ENCODE results near the gene OXT. TPM values are rescaled to one million over a fixed set of nuclear protein-coding genes. Genes with fewer than 3 reads are reported as not detected.
"Not testable (repeated sequence)": the region's sequence is repeated elsewhere in the genome, so short reads cannot be mapped to it uniquely, and the experiment has no call there.

Gene OXT
- total RNA-seq, 1 donor from 2014 or later = not detected

- CTCF ChIA-PET = interaction anchor here (0.5 kb wide), 1 partner anchor 625 kb away, joined by 3 read pairs; no protein-coding TSS in a partner anchor
- intact Hi-C loops (cut with micrococcal nuclease) = loop anchor here (1.0 kb wide), 1 partner anchor 46 kb away; no protein-coding TSS in a partner anchor
- POLR2A ChIA-PET = no interaction called here
- DNase-seq (no peak), ATAC-seq (ENCODE audit: low read depth) (peak; percentile 18)
- peaks cover 52% of the 10 kb centered on the region for H3K4me1 Mint-ChIP-seq
- H3K27me3 Mint-ChIP-seq = peaks cover 4% of the 10 kb centered on the region
- H3K9me3 Mint-ChIP-seq = no peaks in the 10 kb centered on the region
- no peaks in the 10 kb centered on the region for H3K36me3 Mint-ChIP-seq (ENCODE audit: low read depth)
- no peak for TF ChIP-seq CTCF (IDR thresholded peaks at IDR 0.05)
- no peak overlapping the region for H3K4me3 Mint-ChIP-seq
- H3K27ac Mint-ChIP-seq = no peak overlapping the region
Measured at GRCh38 chr20:3068986-3069900, 2.2 kb upstream of the OXT start.

- POLR2A ChIA-PET = interaction anchor here (1.5 kb wide), 1 partner anchor 419 kb away, joined by 3 read pairs; the partner anchor contains the start of gene NOP56
- H3K4me3 Mint-ChIP-seq = peak overlapping the region; percentile 81
- no peak for TF ChIP-seq CTCF (IDR thresholded peaks at IDR 0.05)
- H3K36me3 Mint-ChIP-seq (ENCODE audit: low read depth) = no peaks in the 10 kb centered on the region
- no peak for DNase-seq
- H3K9me3 Mint-ChIP-seq = no peaks in the 10 kb centered on the region
- peak overlapping the region; percentile 18 for H3K27ac Mint-ChIP-seq
- no peak for ATAC-seq (ENCODE audit: low read depth)
- intact Hi-C loops (cut with micrococcal nuclease) = no loop called here
- peaks cover 44% of the 10 kb centered on the region for H3K4me1 Mint-ChIP-seq
- CTCF ChIA-PET = no interaction called here
- peaks cover 6% of the 10 kb centered on the region for H3K27me3 Mint-ChIP-seq
Measured at GRCh38 chr20:3070725-3071124, 695 bp upstream of the OXT start.

GRCh38 chr20:3071266-3071609, 182 bp upstream of the OXT start:
- H3K4me3 Mint-ChIP-seq = peak overlapping the region; percentile 81
- no peaks in the 10 kb centered on the region for H3K9me3 Mint-ChIP-seq
- TF ChIP-seq CTCF (IDR thresholded peaks at IDR 0.05) = no peak
- H3K27me3 Mint-ChIP-seq = peaks cover 7% of the 10 kb centered on the region
- H3K27ac Mint-ChIP-seq = peak overlapping the region; percentile 18
- ATAC-seq (ENCODE audit: low read depth) (no peak), DNase-seq (no peak)
- POLR2A ChIA-PET = interaction anchor here (1.5 to 1.9 kb wide), 2 partner anchors 26 to 419 kb away, joined by 3 to 7 read pairs; partner anchors contain the start of genes MRPS26 and NOP56
- H3K36me3 Mint-ChIP-seq (ENCODE audit: low read depth) = no peaks in the 10 kb centered on the region
- CTCF ChIA-PET = interaction anchor here (1.7 kb wide), 1 partner anchor 17 kb away, joined by 5 read pairs; no protein-coding TSS in a partner anchor
- H3K4me1 Mint-ChIP-seq = peaks cover 44% of the 10 kb centered on the region
- intact Hi-C loops (cut with micrococcal nuclease) = no loop called here

- TF ChIP-seq CTCF (IDR thresholded peaks at IDR 0.05) = no peak
- intact Hi-C loops (cut with micrococcal nuclease) = no loop called here
- Mint-ChIP-seq H3K4me3 (peak overlapping the region; percentile 81), H3K9me3 (no peaks in the 10 kb centered on the region), H3K36me3 (ENCODE audit: low read depth) (no peaks in the 10 kb centered on the region), H3K4me1 (peaks cover 36% of the 10 kb centered on the region), H3K27ac (peak overlapping the region; percentile 66), H3K27me3 (peaks cover 15% of the 10 kb centered on the region)
- ATAC-seq (ENCODE audit: low read depth) = no peak
- CTCF ChIA-PET = interaction anchor here (0.6 to 1.7 kb wide), 2 partner anchors 19 to 176 kb away, joined by 3 to 5 read pairs; no protein-coding TSS in a partner anchor
- POLR2A ChIA-PET = interaction anchor here (0.5 to 1.9 kb wide), 4 partner anchors 27 to 1253 kb away, joined by 3 to 7 read pairs (median 4); partner anchors contain the start of genes MRPS26 and NOP56
- DNase-seq = no peak
Measured at GRCh38 chr20:3072530-3073250, 1.3 kb downstream of the OXT start.

GRCh38 chr20:3073251-3073643, 1.8 kb downstream of the OXT start:
- DNase-seq; H3K9me3 Mint-ChIP-seq; intact Hi-C loops (cut with micrococcal nuclease); ATAC-seq (ENCODE audit: low read depth); H3K36me3 Mint-ChIP-seq (ENCODE audit: low read depth); H3K27ac Mint-ChIP-seq: not testable (repeated sequence)
- ChIA-PET POLR2A (interaction anchor here (0.8 kb wide), 1 partner anchor 8 kb away, joined by 3 read pairs; no protein-coding TSS in a partner anchor), CTCF (interaction anchor here (0.6 kb wide), 1 partner anchor 176 kb away, joined by 3 read pairs; no protein-coding TSS in a partner anchor)
- H3K4me1 Mint-ChIP-seq = peaks cover 31% of the 10 kb centered on the region
- peak overlapping the region; percentile 19 for H3K4me3 Mint-ChIP-seq
- H3K27me3 Mint-ChIP-seq = peaks cover 20% of the 10 kb centered on the region

All from activated B cell treated with CpG ODN at 0.5 μM for 24 hours (primary cell).